Loucy (cell line): ENCODE results near the gene SLF2.

Source experiments
- CTCF ChIP-seq: fragments of 200-600 bp; sonication (generic); conservative IDR thresholded peaks from 2 replicates; pipeline ENCODE4 v1.5.1; 2014; ENCODE audit warnings: mild to moderate bottlenecking, antibody characterized with exemption, low read length
- EZH2phosphoT487 ChIP-seq: fragments of 200-600 bp; IDR thresholded peaks from 2 replicates; pipeline ENCODE4 v1.6.1; 2018; ENCODE audit warnings: antibody characterized with exemption, mild to moderate bottlenecking, moderate library complexity, borderline replicate concordance

GRCh38 chr10:100999742-101000126 is 87.0 kb downstream of the SLF2 start, which contains the start of gene LZTS2:
- TF ChIP-seq CTCF (no peak), EZH2phosphoT487 (no peak)
